H1 (cell line): ENCODE results near the gene CHRDL2. TPM values are rescaled to one million over a fixed set of nuclear protein-coding genes. Genes with fewer than 3 reads are reported as not detected.

ENCODE experiments used
- RXRA ChIP-seq: IDR thresholded peaks from 2 replicates; pipeline ENCODE4 v1.6.1; 2011; ENCODE audit warnings: low read depth, mild to moderate bottlenecking, low read length, moderate library complexity; ENCODE audit not compliant: insufficient read depth
- polyA plus RNA-seq, 7 experiments: library from polyadenylated mRNA; depleted of rRNA in 3 of 7; stranded (reverse) in 5 of 7; unstranded in 2 of 7; fragments of >200 nt in 5 of 7; fragments of 200-250 nt in 2 of 7; gene quantifications; 1 replicate in 5 of 7; 2 replicates in 1 of 7; 4 replicates in 1 of 7; pipeline versions ENCODE4 v1.2.1 to v1.2.3, GENCODE V29; 2011 to 2013; ENCODE audit warnings: missing spikeins in 2 of 7, mixed read lengths in 2 of 7
- total RNA-seq: library from RNA; stranded (reverse); fragmentation: NEBNext Ultra II Directional; extraction: Animal tissue kit (Norgen Biotek cat#: 25700); gene quantifications from 2 replicates; pipeline ENCODE4 v1.2.1, GENCODE V29; 2021

The CHRDL2 gene
- total and polyA plus RNA-seq, 2 of the 8 experiments (the other 6 are each of a cell fraction or from before 2014, with no cell fraction given): 0.26 to 0.48 TPM

GRCh38 chr11:74719011-74719410, 12.2 kb downstream of the CHRDL2 start (continued):
- TF ChIP-seq RXRA: no peak
